Psoas muscle (tissue), 8 donors: ENCODE data around the gene ACP1. TPM values are rescaled to one million over a fixed set of nuclear protein-coding genes. Genes with fewer than 3 reads are reported as not detected.

Experiments
- ATAC-seq, 4 donors: fragments of 200-7000 bp; cut with Tn5 transposase; one replicate each; pipeline ENCODE4 v1.9.1; 2020; ENCODE audit warnings: moderate library complexity in 3 of 4, mild to moderate bottlenecking in 2 of 4
- DNase-seq, 2 donors: peaks; one replicate each; pipeline ENCODE4 v3.0.0-alpha.2; 2020
- H3K27ac ChIP-seq: fragments of 200-600 bp; one replicate; pipeline ENCODE4 v1.8.0; 2022
- H3K27me3 ChIP-seq, 3 donors: fragments of 200-600 bp in 1 of 3; one replicate each; pipeline versions ENCODE4 v1.6.1 to v1.8.0; 2013 to 2022; ENCODE audit warnings: low read length in 2 of 3, mild to moderate bottlenecking in 2 of 3, moderate library complexity in 1 of 3; ENCODE audit not compliant: insufficient read depth in 3 of 3
- H3K36me3 ChIP-seq, 2 donors: fragments of 200-600 bp in 1 of 2; one replicate each; pipeline versions ENCODE4 v1.6.1 to v1.8.0; 2013 to 2022; ENCODE audit warnings: low read depth in 1 of 2, mild to moderate bottlenecking in 1 of 2, moderate library complexity in 1 of 2; ENCODE audit not compliant: insufficient read depth in 1 of 2
- H3K4me1 ChIP-seq: fragments of 200-600 bp; one replicate; pipeline ENCODE4 v1.8.0; 2022
- H3K4me3 ChIP-seq: fragments of 200-600 bp; one replicate; pipeline ENCODE4 v1.8.0; 2022; ENCODE audit warnings: mild to moderate bottlenecking
- H3K9me3 ChIP-seq: fragments of 200-600 bp; one replicate; pipeline ENCODE4 v1.8.0; 2022
- WGBS, 3 donors: extraction: QIAGEN DNeasy Blood & Tissue Kit; methylation state at CpG; one replicate each; pipeline versions ENCODE4 v1.1.6 to v1.1.7; 2013; 5-methylcytosine and 5-hydroxymethylcytosine counted together
- intact Hi-C, 2 donors: fragments of 100-400 bp; cut with DNase I; formaldehyde crosslinking; loops; one replicate each; pipeline versions ENCODE4 v1.11.0 to v1.14.2; 2022
- polyA plus RNA-seq, 3 donors: library from polyadenylated mRNA; stranded (reverse); fragments of 200-250 nt; gene quantifications; one replicate each; pipeline ENCODE4 v1.2.3, GENCODE V29; 2013
- total RNA-seq, 4 donors: library from RNA; stranded (reverse); fragmentation: NEBNext Ultra II Directional in 2 of 4; extraction: Animal tissue kit (Norgen Biotek cat#: 25700) in 2 of 4; gene quantifications; one replicate each; pipeline versions ENCODE4 v1.2.1 to v1.2.4, GENCODE V29; 2021 to 2023
- TF ChIP-seq, protein P1 (sequence below): fragments of 200-600 bp; IDR thresholded peaks from one replicate; pipeline ENCODE4 v1.8.0; 2022; ENCODE audit warnings: antibody characterized with exemption
- donor health status: healthy with polysubstance abuse.
- donor health status: DM: no; HTN: no; CAD: no; lungs with moderate emphysema.
- donor health status: Bipolar disorder and iron deficiency.
- donor health status: healthy.
- donor health status: DM: yes; HTN: yes; CAD: no.
- donor health status: DM: no; HTN: no; CAD: no.
- donor health status: DM: no; HTN: no; CAD: no.
- donor health status: DM: yes; HTN: yes; CAD: no.

The ACP1 gene
- total and polyA plus RNA-seq, 7 donors = 55.8 to 104 (median 73.6) TPM

- peaks cover 1% of the 10 kb centered on the region for H3K4me1 ChIP-seq
- H3K27me3 ChIP-seq = peaks cover 0 to 34% (median 6%) of the 10 kb centered on the region in 3 donors
- no peak overlapping the region for H3K27ac ChIP-seq
- peaks cover 5 to 36% of the 10 kb centered on the region in 2 donors for H3K36me3 ChIP-seq
- no peak overlapping the region for H3K4me3 ChIP-seq
- WGBS, 3 donors = 80 to 83% (median 80%) methylated on average over 4 of the region's 4 CpGs
- ATAC-seq (no peak), DNase-seq (no peak)
- TF ChIP-seq, protein P1, sequence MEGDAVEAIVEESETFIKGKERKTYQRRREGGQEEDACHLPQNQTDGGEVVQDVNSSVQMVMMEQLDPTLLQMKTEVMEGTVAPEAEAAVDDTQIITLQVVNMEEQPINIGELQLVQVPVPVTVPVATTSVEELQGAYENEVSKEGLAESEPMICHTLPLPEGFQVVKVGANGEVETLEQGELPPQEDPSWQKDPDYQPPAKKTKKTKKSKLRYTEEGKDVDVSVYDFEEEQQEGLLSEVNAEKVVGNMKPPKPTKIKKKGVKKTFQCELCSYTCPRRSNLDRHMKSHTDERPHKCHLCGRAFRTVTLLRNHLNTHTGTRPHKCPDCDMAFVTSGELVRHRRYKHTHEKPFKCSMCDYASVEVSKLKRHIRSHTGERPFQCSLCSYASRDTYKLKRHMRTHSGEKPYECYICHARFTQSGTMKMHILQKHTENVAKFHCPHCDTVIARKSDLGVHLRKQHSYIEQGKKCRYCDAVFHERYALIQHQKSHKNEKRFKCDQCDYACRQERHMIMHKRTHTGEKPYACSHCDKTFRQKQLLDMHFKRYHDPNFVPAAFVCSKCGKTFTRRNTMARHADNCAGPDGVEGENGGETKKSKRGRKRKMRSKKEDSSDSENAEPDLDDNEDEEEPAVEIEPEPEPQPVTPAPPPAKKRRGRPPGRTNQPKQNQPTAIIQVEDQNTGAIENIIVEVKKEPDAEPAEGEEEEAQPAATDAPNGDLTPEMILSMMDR = no peak
- intact Hi-C loops = no loop called here
- H3K9me3 ChIP-seq = no peaks in the 10 kb centered on the region
Observed at GRCh38 chr2:283996-284794, 19.4 kb downstream of the ACP1 start.

GRCh38 chr2:284896-285492, 20.2 kb downstream of the ACP1 start:
- DNase-seq = no peak

DNA sequence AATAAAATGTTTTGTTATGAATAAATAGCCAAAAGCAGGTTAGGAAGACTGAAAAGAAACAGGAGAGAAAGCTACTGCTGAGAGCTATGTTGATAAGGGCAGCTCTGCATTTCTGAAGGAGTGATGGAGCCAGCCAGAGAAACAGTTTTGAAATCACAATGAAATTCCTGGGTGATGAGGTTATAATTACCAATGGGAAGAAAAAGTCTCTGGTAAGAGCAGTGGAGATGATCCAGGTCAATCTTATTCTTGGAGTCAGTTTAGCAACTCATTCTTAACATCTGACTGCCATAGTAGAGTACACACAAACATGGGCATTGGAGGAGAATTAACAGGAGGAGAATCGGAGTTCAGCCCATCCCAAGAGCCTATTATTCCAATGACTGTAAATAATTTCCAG, 20.8 kb downstream of the ACP1 start:
- intact Hi-C loops = loop anchor here in 1 of 2 donors (5.0 kb wide), 1 partner anchor 38 kb away; no protein-coding TSS in a partner anchor
- Histone ChIP-seq H3K4me3 (no peak overlapping the region), H3K4me1 (peaks cover 9% of the 10 kb centered on the region), H3K27ac (no peak overlapping the region), H3K9me3 (no peaks in the 10 kb centered on the region), H3K36me3 (peaks cover 0 to 22% of the 10 kb centered on the region in 2 donors), H3K27me3 (peaks cover 0 to 44% (median 11%) of the 10 kb centered on the region in 3 donors)
- 55 to 71% (median 70%) methylated on average over 1 of the region's 1 CpG for WGBS, 3 donors
- no peak for DNase-seq
- TF ChIP-seq, protein P1 = no peak
- ATAC-seq = no peak

More at GRCh38 chr2:284896-285492, 20.2 kb downstream of the ACP1 start:
- H3K27me3 ChIP-seq = peaks cover 0 to 42% (median 11%) of the 10 kb centered on the region in 3 donors
- ATAC-seq = peak in 1 of 4 donors; percentile 52
- intact Hi-C loops = loop anchor here in 1 of 2 donors (5.0 kb wide), 1 partner anchor 38 kb away; no protein-coding TSS in a partner anchor
- TF ChIP-seq, protein P1 = no peak
- H3K36me3 ChIP-seq = peaks cover 4 to 28% of the 10 kb centered on the region in 2 donors
- no peak overlapping the region for H3K27ac ChIP-seq
- 79 to 83% (median 81%) methylated on average over 13 of the region's 13 CpGs for WGBS, 3 donors
- peaks cover 9% of the 10 kb centered on the region for H3K4me1 ChIP-seq
- H3K4me3 ChIP-seq = no peak overlapping the region
- H3K9me3 ChIP-seq = no peaks in the 10 kb centered on the region

DNA sequence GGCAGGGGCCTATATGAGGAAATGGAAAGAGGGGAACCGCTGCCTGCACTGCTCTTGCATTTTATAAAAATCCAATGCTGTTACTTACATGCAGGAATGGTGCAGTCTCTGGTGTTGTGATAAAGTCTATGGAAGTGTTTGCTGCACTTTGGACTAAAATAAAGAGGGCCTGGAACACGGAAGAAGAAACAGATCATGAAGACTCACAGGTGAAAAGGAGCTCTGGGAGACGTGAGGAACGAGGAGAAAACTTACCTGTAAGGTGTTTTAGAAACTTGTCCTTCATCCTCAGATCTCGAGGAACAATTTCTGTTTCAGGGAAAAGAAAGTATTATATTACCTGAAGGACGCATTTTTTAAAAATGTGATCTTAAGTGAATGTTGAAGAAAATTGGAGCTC, 21.3 kb downstream of the ACP1 start:
- H3K27me3 ChIP-seq = peaks cover 0 to 44% (median 11%) of the 10 kb centered on the region in 3 donors
- intact Hi-C loops = loop anchor here in 1 of 2 donors (5.0 kb wide), 1 partner anchor 39 kb away; no protein-coding TSS in a partner anchor
- H3K27ac ChIP-seq = no peak overlapping the region
- no peaks in the 10 kb centered on the region for H3K9me3 ChIP-seq
- H3K4me1 ChIP-seq = peaks cover 9% of the 10 kb centered on the region
- DNase-seq (no peak), ATAC-seq (no peak)
- WGBS, 3 donors = 89 to 90% (median 89%) methylated on average over 6 of the region's 6 CpGs
- H3K36me3 ChIP-seq = peaks cover 0 to 17% of the 10 kb centered on the region in 2 donors
- H3K4me3 ChIP-seq = no peak overlapping the region
- TF ChIP-seq, protein P1 = no peak
